GM12878 (cell line): Measurements from ENCODE around the gene PCDHGA1. TPM values are rescaled to one million over a fixed set of nuclear protein-coding genes. Genes with fewer than 3 reads are reported as not detected.

Source experiments
- ATAC-seq: fragments of 200-7000 bp; cut with Tn5 transposase; 3 replicates; pipeline ENCODE4 v1.9.1; 2020; ENCODE audit warnings: mild to moderate bottlenecking, moderate library complexity
- BruUV-seq: library from RNA; stranded (reverse); fragments of 400-500 nt; replicated peaks from 2 replicates; lab custom pipeline; 2021; lab: Mats Ljungman, UMichigan
- CTCF ChIA-PET: fragments of 300-600 bp; sonication (Branson Sonifier 250); formaldehyde crosslinking; extraction: SDS; loops from one replicate; lab custom pipeline; 2021; ENCODE audit warnings: inconsistent platforms; lab: Yijun Ruan, JAX
- POLR2A ChIA-PET: fragments of 350-600 bp; formaldehyde crosslinking; extraction: SDS; loops from one replicate; lab custom pipeline; 2021; ENCODE audit warnings: inconsistent platforms; lab: Charles Lee
- RAD21 ChIA-PET: fragments of 300-600 bp; sonication (Branson Sonifier 250); formaldehyde crosslinking; loops from one replicate; lab custom pipeline; 2023; ENCODE audit warnings: antibody characterized with exemption; ENCODE audit not compliant: unreplicated experiment; lab: Charles Lee
- SMC1A ChIA-PET: fragments of 300-600 bp; sonication (Branson Sonifier 250); formaldehyde crosslinking; loops from one replicate; lab custom pipeline; 2023; ENCODE audit not compliant: unreplicated experiment, uncharacterized antibody; lab: Charles Lee
- DNase-seq: peaks from one replicate; pipeline ENCODE4 v3.0.0-alpha.2; 2011; ENCODE audit warnings: low read depth, low spot score
- FAIRE-seq: peaks from 3 replicates; lab custom pipeline; 2011; peaks lifted over from hg19 to GRCh38; lab: Jason Lieb, UNC
- H2AFZ ChIP-seq: 2 replicates; pipeline ENCODE4 v1.6.0; 2011; ENCODE audit warnings: low read depth, low read length, control low read depth; ENCODE audit not compliant: control insufficient read depth
- H3K27ac ChIP-seq: 2 replicates; pipeline ENCODE4 v1.5.1; 2011; ENCODE audit warnings: control low read depth; ENCODE audit not compliant: control insufficient read depth, insufficient read depth
- H3K27me3 ChIP-seq, 2 experiments: replicated peaks in 1 of 2; 2 replicates each; pipeline versions ENCODE4 v1.6.0 to v1.6.1; 2011; ENCODE audit warnings: low read length in 1 of 2; ENCODE audit not compliant: control insufficient read depth in 2 of 2, insufficient read depth in 2 of 2
- H3K36me3 ChIP-seq, 2 experiments: 2 replicates each; pipeline ENCODE4 v1.5.1; 2011; ENCODE audit warnings: low read length in 1 of 2; ENCODE audit not compliant: control insufficient read depth in 2 of 2, insufficient read depth in 2 of 2
- H3K4me1 ChIP-seq: 2 replicates; pipeline ENCODE4 v1.6.1; 2011; ENCODE audit warnings: mild to moderate bottlenecking, low read length, moderate library complexity, mixed read lengths; ENCODE audit not compliant: control insufficient read depth, insufficient read depth
- H3K4me2 ChIP-seq: 2 replicates; pipeline ENCODE4 v1.6.0; 2011; ENCODE audit warnings: control low read depth; ENCODE audit not compliant: control insufficient read depth, insufficient read depth
- H3K4me3 ChIP-seq: fragments of 200-600 bp; sonication (generic); 2 replicates; pipeline ENCODE4 v1.5.1; 2016
- H3K79me2 ChIP-seq: 2 replicates; pipeline ENCODE4 v1.6.0; 2011; ENCODE audit warnings: low read length; ENCODE audit not compliant: control insufficient read depth, insufficient read depth
- H3K9ac ChIP-seq: 2 replicates; pipeline ENCODE4 v1.8.0; 2011; ENCODE audit warnings: low read length, control low read depth, mixed read lengths; ENCODE audit not compliant: control insufficient read depth, insufficient read depth
- H3K9me3 ChIP-seq: replicated peaks from 3 replicates; pipeline ENCODE4 v1.5.1; 2011; ENCODE audit warnings: mild to moderate bottlenecking, low read length; ENCODE audit not compliant: control insufficient read depth, insufficient read depth
- H4K20me1 ChIP-seq: 2 replicates; pipeline ENCODE4 v1.6.0; 2011; ENCODE audit not compliant: control insufficient read depth, insufficient read depth
- RUNX3 ChIP-seq: IDR thresholded peaks from 2 replicates; pipeline ENCODE4 v1.6.1; 2012; ENCODE audit warnings: low read length, inconsistent platforms
- SMAD1 ChIP-seq: fragments of 450-650 bp; IDR thresholded peaks from 2 replicates; pipeline ENCODE4 v1.6.1; 2018; ENCODE audit warnings: mild to moderate bottlenecking, low read depth; ENCODE audit not compliant: partially characterized antibody
- SMARCA5 ChIP-seq: fragments of 450-650 bp; IDR thresholded peaks from 2 replicates; pipeline ENCODE4 v1.6.1; 2017; ENCODE audit warnings: mild to moderate bottlenecking
- WGBS: methylation state at CpG from one replicate; pipeline ENCODE4 v1.1.6; 2016; ENCODE audit warnings: low lambda C conversion rate; ENCODE audit not compliant: insufficient replicate concordance, insufficient coverage; ENCODE audit errors: missing lambda C conversion rate; 5-methylcytosine and 5-hydroxymethylcytosine counted together
- in situ Hi-C: fragments of 300-500 bp; cut with MboI; formaldehyde crosslinking; loops from 9 replicates; pipeline ENCODE4 v1.14.3; 2018; ENCODE audit warnings: mixed read lengths
- intact Hi-C: fragments of 100-400 bp; cut with micrococcal nuclease; formaldehyde crosslinking; loops from one replicate; pipeline ENCODE4 v1.14.2; 2022; ENCODE audit not compliant: unreplicated experiment
- polyA plus RNA-seq, 11 experiments: library from polyadenylated mRNA; depleted of rRNA in 4 of 11; unstranded in 6 of 11; stranded (reverse) in 5 of 11; fragments of >200 nt; fragmentation: Nextera tagmentation in 4 of 11; fragmentation: Illumina TruSeq in 1 of 11; extraction: Ambion mirVana in 4 of 11; extraction: Trizol in 1 of 11; gene quantifications; 1 replicate in 1 of 11; 2 replicates in 10 of 11; pipeline versions ENCODE4 v1.2.1 to v1.2.3, GENCODE V29; 2011 to 2016; ENCODE audit warnings: inconsistent platforms in 2 of 11, missing spikeins in 2 of 11, low read depth in 1 of 11
- total RNA-seq, 4 experiments: library from RNA; depleted of rRNA in 3 of 4; stranded (reverse); fragments of >200 nt in 3 of 4; fragmentation: Illumina TruSeq in 1 of 4; extraction: Trizol in 1 of 4; gene quantifications; 2 replicates each; pipeline versions ENCODE4 v1.2.1 to v1.2.3, GENCODE V29; 2013 to 2021
- TF ChIP-seq, protein P1 (sequence below), 3 experiments: IDR thresholded peaks in 2 of 3; conservative IDR thresholded peaks in 1 of 3; 2 replicates each; pipeline ENCODE4 v1.5.1; 2011; ENCODE audit warnings: low read depth in 3 of 3, low read length in 3 of 3, mild to moderate bottlenecking in 3 of 3, control low read depth in 2 of 3, moderate library complexity in 2 of 3, inconsistent platforms in 1 of 3, mixed read lengths in 1 of 3; ENCODE audit not compliant: control insufficient read depth in 2 of 3, insufficient read depth in 1 of 3; ENCODE audit errors: extremely low read depth in 1 of 3

Gene PCDHGA1
- total and polyA plus RNA-seq, 10 of the 15 experiments (the other 5 are each of a cell fraction or from before 2014, with no cell fraction given) = 0.02 to 0.51 (median 0.19) TPM; not detected in 3

DNA sequence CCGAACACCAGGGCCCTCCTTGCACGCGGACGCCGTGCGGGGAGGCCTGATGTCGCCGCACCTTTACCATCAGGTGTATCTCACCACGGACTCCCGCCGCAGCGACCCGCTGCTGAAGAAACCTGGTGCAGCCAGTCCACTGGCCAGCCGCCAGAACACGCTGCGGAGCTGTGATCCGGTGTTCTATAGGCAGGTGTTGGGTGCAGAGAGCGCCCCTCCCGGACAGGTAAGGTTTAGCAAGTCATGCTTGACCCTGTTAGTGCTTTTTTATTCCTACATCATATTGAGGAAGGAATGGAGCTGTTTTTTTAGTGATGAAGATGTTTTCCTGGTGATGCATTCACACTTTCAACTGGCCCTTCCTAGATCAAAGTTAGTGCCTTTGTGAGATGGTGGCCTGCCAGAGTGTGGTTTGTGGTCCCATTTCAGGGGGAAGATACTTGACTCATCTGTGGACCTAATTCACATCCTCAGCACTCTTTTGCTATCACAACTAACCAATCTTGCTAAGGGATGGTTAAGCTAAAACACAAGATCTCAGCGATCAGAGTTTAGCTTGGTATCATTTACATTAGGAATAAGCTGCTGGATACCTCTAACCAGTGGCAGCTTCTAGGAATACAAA lies 148.1 kb downstream of the PCDHGA1 start:
- TF ChIP-seq, protein P1, sequence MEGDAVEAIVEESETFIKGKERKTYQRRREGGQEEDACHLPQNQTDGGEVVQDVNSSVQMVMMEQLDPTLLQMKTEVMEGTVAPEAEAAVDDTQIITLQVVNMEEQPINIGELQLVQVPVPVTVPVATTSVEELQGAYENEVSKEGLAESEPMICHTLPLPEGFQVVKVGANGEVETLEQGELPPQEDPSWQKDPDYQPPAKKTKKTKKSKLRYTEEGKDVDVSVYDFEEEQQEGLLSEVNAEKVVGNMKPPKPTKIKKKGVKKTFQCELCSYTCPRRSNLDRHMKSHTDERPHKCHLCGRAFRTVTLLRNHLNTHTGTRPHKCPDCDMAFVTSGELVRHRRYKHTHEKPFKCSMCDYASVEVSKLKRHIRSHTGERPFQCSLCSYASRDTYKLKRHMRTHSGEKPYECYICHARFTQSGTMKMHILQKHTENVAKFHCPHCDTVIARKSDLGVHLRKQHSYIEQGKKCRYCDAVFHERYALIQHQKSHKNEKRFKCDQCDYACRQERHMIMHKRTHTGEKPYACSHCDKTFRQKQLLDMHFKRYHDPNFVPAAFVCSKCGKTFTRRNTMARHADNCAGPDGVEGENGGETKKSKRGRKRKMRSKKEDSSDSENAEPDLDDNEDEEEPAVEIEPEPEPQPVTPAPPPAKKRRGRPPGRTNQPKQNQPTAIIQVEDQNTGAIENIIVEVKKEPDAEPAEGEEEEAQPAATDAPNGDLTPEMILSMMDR (IDR thresholded peaks at IDR 0.05 in 2 of 3, conservative IDR thresholded peaks at IDR 0.05 in 1 of 3; ENCODE audit: control insufficient read depth in 2 of 3, extremely low read depth in 1 of 3, insufficient read depth in 1 of 3, low read depth in 3 of 3, low read length in 3 of 3) = peak; percentile 7 to 30 (median 28); a peak in 2 of 6 replicates
- TF ChIP-seq SMAD1 = no peak
- no peak for TF ChIP-seq SMARCA5
- peak; percentile 87 for TF ChIP-seq RUNX3
- no TSS peak for BruUV-seq
- SMC1A ChIA-PET = interaction anchor here (0.7 to 6.6 kb wide), 7 partner anchors 14 to 80 kb away, joined by 3 to 117 read pairs (median 4); partner anchors contain the start of gene PCDHGA10
- no peaks in the 10 kb centered on the region for H4K20me1 ChIP-seq
- ATAC-seq (no peak), FAIRE-seq (no peak), DNase-seq (no peak)
- POLR2A ChIA-PET = no interaction called here
- H3K36me3 ChIP-seq = no peaks in the 10 kb centered on the region
- H3K4me1 ChIP-seq = peaks cover 19% of the 10 kb centered on the region
- no peak overlapping the region for H3K27ac ChIP-seq
- RAD21 ChIA-PET = interaction anchor here (1.1 to 4.9 kb wide), 5 partner anchors 32 to 86 kb away, joined by 3 to 109 read pairs (median 5); partner anchors contain the start of gene PCDHGA12
- H3K9ac ChIP-seq = no peak overlapping the region
- peak overlapping the region; percentile 80 for H3K4me2 ChIP-seq
- no peak overlapping the region for H2AFZ ChIP-seq
- WGBS = 57% methylated on average over 20 of the region's 20 CpGs
- H3K4me3 ChIP-seq = 0 out of 2 replicates have a peak overlapping the region, but pooled peaks have one; percentile 13
- in situ Hi-C loops (loop anchor here (5.0 kb wide), 1 partner anchor 49 kb away; no protein-coding TSS in a partner anchor), intact Hi-C loops (no loop called here)
- no peaks in the 10 kb centered on the region for H3K9me3 ChIP-seq
- CTCF ChIA-PET = interaction anchor here (1.0 to 8.5 kb wide), 7 partner anchors 11 to 86 kb away, joined by 3 to 213 read pairs (median 31); partner anchors contain the start of genes PCDHGA11, PCDHGA12 and PCDHGC5
- no peaks in the 10 kb centered on the region; a peak in 1 of 4 replicates for H3K27me3 ChIP-seq
- H3K79me2 ChIP-seq = no peaks in the 10 kb centered on the region
